ENCODE measurements around the gene ZCCHC4.

ZCCHC4 gene, protein sequence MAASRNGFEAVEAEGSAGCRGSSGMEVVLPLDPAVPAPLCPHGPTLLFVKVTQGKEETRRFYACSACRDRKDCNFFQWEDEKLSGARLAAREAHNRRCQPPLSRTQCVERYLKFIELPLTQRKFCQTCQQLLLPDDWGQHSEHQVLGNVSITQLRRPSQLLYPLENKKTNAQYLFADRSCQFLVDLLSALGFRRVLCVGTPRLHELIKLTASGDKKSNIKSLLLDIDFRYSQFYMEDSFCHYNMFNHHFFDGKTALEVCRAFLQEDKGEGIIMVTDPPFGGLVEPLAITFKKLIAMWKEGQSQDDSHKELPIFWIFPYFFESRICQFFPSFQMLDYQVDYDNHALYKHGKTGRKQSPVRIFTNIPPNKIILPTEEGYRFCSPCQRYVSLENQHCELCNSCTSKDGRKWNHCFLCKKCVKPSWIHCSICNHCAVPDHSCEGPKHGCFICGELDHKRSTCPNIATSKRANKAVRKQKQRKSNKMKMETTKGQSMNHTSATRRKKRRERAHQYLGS

DNA sequence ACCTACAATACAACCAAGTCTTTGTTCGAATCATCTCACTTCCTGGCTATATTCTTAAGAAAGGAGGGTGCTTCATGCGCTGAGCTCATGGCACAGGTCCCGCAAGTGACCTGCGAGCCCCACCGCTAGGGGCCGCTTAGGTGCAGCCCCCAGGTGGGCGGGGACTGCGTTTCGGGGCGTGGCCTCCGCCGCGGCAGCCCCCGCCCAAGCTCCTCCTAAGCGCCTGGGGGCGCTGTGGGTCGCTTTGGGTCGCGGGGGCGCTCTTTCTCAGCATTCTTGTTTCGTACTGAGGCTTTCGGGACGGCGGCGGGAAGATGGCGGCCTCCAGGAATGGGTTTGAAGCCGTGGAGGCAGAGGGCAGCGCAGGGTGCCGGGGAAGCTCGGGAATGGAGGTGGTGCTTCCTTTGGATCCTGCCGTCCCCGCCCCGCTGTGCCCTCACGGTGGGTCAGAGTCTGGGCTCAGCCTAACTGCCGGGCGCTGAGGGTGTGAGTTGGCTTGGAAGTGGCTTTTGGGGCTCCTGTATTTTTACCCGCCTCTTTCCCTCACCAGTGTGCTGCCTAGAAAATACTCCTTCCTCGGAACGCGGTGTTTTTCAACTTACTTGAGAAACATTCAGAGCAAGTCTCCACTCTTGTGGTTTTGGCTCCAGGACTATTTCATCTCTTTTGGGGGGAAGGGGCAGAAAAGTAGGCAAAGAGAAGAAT, at the start of gene ZCCHC4:
ZCCHC4 (plus strand) TSS at position 279 of the 705 bp plus-strand sequence; CDS start at position 315, 36 bp downstream.
- peak; percentile 87 for DNase-seq

DNA sequence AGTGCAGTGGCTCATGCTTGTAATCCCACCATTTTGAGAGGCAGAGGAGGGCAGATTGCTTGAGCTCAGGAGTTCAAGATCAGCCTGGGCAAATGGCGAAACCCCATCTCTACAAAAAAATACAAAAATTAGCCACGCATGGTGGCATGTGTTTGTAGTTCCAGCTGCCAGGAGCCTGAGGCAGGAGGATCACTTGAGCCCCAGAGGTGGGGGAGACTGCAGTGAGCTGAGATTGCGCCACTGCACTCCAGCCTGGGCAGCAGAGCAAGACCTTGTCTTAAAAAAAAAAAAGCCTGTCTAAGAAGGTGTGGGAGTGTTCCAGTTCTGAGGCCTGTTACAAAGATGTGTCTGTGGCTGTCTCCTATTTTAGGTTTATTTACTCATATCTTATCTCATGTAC, 40.7 kb upstream of the ZCCHC4 start:
- DNase-seq, result no peak

DNA sequence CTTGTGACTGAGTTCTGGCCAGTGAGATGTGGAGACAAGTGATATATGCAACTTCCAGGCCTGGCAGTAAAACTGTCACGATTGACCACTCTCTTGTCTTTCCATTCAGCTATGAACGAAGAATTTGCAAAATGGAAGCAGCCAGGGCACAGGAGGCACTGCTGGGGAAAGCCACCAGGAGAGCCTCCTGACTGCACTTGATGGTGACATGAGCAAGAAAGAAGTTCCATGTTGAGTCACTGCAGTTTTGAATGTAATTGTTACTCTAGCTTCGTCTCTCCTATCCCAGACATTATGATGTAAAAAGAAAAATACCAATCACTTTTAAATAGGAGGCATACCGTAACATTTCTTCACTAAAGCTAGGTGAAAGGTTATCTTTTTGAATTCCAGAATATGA, 32.4 kb upstream of the ZCCHC4 start:
- DNase-seq, result no peak

DNA sequence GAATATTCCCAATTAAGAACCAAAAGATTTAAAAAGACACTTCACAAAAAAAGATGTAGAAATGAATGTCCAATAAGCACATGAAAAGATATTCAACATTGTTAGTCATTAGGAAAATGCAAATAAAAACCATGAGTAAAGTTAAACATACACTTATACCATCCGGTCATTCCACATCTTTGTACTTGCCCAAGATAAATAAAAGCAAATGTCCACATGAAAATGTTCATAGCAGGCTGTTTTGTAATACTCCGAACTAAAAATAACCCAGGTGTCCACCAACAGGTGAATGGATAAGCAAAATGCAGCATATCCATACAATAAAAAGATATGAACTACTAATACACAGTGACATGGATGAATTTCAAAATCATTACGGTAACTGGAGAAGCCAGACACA, 28.6 kb upstream of the ZCCHC4 start:
- DNase-seq, result no peak

DNA sequence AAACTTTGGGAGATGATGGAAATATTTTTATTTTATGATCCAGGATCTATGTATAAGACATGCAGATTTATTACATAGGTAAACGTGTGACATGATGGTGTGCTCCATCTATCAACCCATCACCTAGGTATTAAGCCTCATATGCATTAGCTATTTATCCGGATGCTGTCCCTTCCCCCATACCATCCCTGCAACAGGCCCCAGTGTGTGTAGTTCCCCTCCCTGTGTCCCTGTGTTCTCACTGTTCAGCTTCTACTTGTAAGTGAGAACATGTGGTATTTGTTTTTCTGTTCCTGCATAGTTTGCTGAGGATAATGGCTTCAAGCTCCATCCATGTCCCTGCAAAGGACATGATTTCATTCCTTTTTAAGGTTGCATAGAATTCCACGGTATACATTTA, 28.1 kb upstream of the ZCCHC4 start:
- DNase-seq, result no peak

DNA sequence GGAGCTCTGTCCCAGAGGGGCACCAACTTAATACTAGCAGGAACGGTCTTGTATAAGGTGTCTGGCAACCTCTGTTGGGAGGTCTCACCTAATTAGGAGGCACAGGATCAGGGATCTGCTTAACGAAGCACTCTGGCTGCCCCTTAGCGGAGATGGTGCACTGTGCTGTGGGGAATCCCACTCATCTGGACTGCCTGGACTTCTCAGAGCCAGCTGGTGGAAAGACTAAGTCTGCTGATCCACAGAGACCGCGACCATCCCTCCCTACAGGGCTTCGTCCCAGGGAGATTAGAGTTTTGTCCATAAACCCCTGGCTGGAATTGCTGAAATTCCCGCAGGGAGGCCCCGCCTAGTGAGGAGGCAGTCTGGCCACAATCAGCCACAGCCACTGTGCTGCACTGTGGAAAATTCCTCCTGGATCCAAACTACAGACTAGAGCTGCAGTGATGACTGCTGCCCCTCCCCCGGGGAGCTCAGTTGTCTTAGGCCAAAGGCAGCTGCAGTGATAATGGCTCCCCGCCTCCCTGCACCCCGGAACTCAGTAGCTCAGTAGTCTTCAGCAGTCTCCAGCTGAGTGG, 22.0 kb upstream of the ZCCHC4 start:
- no peak for DNase-seq

DNA sequence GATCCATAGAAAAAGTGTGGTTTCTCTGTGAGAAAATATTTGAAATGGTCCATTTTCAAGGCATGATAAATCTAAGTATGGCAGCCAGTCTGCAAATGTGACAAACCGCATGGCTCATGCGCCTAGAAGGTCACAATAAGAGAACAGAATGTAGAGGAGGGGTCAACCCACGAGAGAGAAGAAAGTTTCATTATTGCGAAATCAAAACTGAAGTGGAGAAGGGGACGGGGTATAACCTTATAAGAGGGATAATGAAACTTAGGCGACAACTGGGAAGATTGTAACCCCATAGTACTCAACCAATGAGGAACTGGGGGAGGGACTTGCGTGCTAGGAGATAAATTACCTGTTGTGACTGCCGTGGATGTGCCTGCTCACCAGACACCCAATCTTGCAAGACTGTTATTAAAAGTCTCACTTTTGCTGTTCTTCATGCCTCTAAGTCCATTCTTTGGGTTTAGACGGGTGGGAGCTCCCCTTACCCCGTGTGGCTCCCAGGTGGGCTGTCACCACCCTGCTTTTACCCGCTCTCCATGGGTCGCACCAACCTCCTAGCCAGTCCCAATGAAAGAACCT, 21.3 kb upstream of the ZCCHC4 start:
- no peak for DNase-seq

DNA sequence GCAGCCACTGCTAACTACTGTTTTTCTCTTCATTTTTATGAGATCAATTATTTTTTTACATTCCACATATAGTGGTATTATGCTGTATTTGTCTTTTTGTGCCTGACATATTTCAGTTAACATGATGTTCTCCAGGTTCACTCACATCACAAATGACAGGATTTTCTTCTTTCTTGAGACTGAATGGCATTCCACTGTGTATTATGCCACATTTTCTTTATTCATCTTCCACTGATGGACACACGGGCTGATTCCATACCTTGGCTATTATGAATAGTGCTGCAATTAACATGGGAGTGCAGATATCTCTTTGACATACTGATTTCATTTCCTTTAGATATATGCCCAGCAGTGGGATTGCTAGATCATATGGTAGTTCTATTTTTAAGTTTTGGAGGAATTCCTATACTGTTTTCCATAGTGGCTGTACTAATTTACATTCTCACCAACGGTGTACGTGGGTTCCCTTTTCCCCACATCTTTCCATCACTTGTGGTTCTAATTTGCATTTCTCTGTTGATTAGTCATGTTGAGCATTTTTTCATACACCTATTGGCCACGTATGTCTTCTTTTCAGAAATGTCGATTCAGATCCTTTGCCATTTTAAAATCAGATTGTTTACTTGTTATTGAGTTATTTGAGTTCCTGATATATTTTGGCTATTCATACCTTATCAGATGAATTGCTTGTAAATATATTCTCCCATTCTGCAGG, 14.9 kb upstream of the ZCCHC4 start:
- DNase-seq, result no peak

DNA sequence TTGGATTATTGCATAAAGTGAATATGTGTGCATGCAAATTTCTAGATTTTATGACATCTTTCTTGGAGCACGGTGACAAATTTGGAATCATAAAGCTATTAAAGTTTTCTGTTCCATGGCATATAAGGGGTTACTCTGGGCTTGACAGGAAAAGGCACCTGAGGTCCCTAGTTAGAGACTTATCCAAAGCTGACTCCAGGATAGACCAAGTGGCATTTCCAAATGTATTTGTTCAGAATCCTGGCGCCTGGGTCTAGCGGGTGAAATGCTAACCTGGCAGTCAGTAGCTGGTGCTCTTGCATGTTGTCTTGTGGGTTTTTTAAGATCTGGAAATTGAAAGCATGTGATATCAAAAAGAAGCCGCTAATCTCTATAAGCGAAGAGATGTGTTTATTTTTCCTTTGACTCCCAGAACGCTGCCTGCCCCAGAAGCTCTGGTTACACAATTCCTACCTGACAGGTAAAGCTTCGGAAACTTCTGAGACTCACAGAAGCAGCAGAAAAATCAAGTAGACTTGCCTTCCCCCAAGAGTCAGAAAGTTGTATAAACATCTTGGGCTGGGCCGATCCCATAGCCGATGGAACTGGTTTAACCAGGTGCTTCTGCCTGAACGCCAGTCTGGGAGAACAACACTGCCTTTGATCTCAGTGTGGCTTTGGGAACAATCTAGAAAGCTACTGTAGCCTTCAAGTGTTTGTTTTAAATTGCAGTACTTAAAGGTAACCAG, 12.9 kb upstream of the ZCCHC4 start:
- DNase-seq, result no peak

DNA sequence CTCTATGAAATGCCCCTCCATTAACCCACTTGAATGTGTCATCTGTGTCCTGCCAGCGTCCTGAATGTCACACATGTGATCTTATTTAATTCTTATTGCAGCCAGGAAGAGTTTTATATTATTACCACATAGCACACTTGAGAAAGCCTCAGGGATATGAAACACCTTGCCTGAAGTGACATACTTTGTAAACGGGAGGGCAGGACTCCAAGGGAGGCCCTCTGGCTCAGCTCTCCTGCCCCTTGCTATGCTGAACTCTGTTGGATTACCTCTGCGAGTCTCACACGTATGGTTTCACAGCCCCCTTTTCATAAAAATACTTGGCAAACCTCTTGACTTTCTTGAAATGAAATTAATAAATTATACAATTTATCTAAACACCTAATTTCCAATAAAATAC, 11.1 kb upstream of the ZCCHC4 start:
- no peak for DNase-seq

DNA sequence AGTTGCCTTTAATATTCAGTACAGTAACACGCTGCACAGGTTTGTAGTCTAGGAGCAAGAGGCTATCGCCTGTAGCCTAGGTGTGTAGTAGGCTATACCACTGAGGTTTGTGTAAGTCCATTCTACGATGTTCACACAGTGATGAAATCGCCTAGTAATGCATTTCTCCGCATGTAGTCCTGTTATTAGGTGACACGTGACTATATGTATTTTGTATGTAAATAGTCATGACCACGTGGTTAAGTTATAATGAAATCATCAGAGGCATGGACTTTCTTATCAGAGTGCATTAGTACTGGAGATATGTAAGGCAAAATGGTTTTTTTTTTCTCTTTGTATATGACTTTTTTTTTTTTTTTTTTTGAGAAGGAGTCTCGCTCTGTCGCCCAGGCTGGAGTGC, 9.9 kb upstream of the ZCCHC4 start:
- DNase-seq, result no peak

DNA sequence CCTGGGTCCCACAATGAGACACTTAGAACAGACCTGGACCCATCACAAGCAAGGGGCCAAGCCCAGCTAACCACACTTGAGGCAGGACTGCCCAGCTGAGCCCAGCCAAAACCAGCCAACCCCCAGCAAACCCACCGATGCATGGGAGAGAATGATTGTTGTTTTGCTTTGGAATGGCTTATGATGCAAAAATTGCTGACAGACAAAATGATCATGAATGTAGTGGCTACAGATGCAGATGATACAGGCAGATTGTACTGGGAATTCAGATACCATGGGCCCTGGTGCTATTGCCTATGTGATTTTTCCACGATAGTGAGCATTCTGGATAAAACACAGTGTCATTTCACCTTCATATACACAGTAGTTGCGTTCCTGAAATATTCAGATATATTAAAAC, 9.0 kb upstream of the ZCCHC4 start:
- no peak for DNase-seq

DNA sequence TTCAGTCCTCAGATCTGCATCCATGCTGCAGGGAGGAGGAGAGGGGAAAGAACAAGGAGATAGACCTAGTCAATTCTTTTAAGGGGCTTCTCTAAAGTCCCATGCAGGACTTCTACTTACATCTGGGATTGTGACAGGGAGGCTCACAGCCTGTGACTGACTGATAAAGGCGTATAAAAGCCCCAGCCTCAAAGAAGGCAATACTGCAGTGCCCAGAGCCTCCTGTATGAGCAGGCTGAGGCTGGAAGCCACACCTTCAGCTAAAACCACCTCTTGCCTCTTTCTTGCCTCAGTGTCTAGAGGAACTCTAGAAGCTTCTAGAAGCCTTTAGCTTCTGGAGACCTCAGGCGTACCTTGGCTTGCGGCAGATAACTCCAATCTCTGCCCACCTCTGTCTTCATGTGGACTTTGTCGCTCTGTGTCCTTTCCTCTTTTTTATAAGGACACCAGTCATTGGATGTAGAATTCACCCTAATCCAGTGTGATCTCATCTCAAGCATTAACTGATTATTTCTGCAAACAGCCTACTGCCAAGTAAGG, 6.0 kb upstream of the ZCCHC4 start:
- no peak for DNase-seq

DNA sequence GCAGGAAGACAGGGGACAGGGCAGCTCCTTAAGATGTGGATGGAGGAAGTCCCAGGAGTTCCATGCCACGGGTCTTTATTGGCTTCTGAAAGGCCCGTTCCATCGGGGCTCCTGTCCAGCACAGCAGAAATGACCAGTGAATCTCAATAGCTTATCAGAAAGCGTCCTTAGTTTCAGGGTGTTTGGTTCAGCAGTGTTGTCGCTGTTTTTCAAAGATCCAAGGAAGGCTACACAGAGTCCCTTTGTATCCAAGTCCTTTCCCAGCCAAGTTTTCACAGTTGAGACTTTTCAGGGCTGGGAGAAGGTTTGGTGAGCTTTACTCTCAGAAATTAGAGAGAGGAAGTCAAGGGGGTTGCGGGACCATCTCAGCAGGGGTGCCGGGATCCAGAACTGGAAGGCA, 5.0 kb upstream of the ZCCHC4 start:
- no peak for DNase-seq

DNA sequence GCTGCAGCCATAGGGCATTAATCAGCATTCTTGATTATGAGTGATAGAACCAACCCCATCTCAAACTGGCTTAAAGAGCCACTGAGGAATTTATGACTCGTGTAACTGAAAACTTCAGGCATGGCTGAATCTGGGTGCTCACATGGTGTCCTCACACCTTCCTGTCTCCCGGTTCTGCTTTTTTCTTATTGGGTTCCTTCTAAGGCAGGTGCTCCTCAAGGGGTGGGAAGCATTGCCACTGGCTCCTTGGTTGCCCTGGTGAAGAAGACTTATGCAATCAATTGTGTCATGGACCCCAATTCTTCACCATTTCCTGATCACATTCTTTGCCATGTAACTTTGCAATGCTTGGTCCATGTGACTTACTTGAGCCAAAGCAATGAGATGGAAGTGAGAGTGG, 4.3 kb upstream of the ZCCHC4 start:
- DNase-seq, result no peak

DNA sequence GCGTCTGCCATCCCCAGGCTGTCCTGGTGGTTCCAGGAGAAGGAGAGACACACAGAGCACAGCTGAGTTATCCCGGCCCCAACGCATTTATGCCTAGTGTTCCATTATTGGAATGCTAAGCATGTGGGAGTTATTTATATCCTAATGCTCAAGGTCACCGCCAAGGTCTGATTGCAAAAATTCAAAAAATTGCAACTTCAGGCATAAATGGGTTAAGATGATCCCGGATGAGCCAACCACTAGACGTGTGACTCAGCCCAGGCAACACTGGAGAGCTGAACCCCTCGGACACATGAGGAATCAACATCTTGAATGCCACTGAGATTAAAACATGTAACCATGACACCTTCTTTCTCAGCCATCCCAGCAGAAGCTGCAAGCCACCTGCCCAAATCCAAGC, 3.8 kb upstream of the ZCCHC4 start:
- no peak for DNase-seq

DNA sequence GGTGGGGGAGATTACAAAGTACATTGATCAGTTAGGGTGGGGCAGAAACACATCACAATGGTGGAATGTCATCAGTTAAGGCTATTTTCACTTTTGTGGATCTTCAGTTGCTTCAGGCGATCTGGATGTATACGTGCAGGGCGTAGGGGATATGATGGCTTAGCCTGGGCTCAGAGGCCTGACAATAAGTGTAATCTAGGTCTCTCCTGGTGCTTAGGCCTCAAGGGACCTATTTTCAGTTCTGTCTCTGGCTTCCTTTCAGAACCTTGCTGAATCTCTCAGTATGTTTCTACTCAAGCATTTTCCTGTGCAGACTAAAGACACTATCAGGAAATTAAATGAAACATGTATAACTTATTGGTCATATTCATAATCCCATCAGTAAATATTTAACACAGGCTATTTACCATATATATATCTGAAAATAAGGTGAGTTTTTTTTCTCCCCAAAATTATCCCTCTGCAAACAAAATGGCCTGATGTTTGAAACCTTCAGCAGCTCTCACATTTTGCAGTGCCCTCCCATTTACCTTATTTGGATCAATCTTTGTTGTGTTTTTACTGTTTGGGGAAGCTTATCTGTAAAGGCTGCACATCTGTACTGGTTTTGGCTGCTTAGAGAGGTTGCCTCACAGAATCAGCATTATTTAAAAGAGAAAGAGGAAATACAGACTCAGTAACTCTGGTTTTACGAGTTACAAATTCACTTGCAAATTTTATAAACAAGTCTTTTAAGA, 2.3 kb upstream of the ZCCHC4 start:
- no peak for DNase-seq

DNA sequence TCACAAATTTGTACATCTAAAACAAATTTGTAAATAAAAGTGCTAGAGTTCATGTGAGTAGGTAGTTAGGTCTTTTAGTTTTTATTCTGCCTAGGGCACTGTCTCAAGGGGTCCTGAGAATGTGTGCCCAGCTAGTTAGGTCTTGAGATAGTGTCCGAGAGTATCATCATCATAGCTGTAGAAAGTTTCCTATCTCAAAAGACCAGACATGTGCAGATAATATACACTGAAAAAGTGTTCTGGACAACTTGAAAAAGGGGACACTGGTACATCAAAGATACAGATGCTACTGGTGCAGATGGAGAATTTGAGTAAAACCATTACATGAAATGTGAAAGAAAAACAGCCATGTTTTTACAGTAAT, 1.8 kb upstream of the ZCCHC4 start:
- DNase-seq, result no peak

DNA sequence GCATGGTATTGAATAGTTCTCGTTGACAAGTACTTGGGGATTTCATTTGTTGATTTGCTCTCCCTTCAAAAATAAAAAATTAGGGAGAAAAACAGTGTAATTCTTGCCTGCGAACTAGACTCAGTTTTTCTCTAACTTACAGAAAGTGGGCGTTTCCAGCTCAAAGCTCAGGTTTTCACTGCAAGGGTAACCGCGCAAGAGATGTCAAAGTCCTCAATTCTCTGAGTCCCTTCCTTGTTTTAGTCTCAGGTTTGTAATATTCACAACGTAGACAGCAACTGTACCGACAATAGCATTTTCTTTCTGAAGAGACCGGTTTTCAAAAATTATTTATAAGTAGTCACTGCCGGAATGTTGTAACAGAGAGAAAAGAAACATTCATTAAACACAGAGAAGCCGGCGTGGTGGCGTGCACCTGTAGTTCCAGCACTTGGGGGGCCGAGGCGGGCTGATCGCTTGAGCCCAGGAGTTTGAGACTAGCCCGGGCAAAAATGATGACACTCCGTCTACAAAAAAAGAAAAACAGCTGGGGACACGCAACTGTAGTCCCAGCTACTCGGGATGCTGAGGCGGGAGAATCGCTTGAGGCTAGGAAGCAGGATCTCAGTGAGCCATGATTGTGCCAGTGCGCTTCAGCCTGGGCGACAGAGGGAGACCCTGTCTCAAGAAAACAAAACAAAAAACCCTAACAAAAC, 774 bp downstream of the ZCCHC4 start:
- no peak for DNase-seq

DNA sequence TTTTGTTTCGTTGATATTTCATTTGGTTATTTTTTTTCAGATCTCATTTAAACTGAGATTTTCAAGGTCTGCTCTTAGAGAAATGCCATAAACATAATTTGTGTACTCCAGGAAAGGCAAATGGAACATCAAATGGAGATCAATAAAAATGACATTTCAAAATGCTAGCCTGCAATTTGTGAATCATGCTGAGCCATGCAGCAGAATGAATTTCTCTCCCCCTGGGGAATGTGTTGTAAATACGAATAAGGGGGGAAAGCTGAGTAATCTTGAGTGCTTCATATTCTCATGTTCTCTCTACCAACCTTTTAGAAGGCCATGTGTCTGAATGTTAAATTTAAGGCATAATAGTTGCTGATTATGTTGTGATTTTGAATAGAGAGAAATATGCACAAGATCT, 7.8 kb downstream of the ZCCHC4 start:
- DNase-seq, result no peak

DNA sequence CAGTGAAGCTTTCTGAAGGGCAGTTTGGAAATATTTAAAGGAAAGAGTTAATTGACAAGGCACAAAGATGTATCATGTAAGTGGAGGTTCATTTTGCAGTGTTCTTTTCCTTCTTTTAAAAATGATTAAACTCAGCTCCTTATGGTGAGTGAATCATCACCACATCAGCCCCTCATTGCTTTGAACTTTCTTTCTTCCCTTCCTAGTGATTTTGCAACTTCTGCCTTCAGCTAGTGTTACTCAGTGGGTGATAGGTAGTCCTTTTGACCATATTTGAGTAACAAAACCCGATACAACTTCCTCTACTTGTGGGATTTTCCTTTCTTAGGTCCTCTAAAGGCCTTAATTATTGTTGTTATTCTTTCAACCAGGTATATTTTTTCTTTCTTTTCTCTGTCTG, 8.2 kb downstream of the ZCCHC4 start:
- no peak for DNase-seq
